NCI-H446 (cell line): Measurements from ENCODE around the gene NECTIN4.
"Not testable (repeated sequence)": the region's sequence is repeated elsewhere in the genome, so short reads cannot be mapped to it uniquely, and the experiment has no call there.

Experiments used
- DNase-seq, 2 experiments: peaks; one replicate each; lab custom pipeline; 2025; lab: John Stamatoyannopoulos, UW

Gene NECTIN4

GRCh38 chr1:161054232-161054631, 35.1 kb downstream of the NECTIN4 start:
- DNase-seq = no peak

GRCh38 chr1:161052899-161053298, 36.5 kb downstream of the NECTIN4 start:
- no peak for DNase-seq

GRCh38 chr1:161051219-161051618, 38.1 kb downstream of the NECTIN4 start:
- DNase-seq = no peak

GRCh38 chr1:161048949-161049722, 40.2 kb downstream of the NECTIN4 start:
- no peak for DNase-seq

GRCh38 chr1:161047436-161048420, 41.6 kb downstream of the NECTIN4 start:
- DNase-seq = no peak

GRCh38 chr1:161046605-161047228, 42.6 kb downstream of the NECTIN4 start:
- no peak for DNase-seq

- DNase-seq = peak; percentile 95
Observed at GRCh38 chr1:161045736-161046604, 43.4 kb downstream of the NECTIN4 start, which contains the start of gene USF1. TSS of gene USF1 (minus strand) at chr1:161045977. CDS start at chr1:161043275, 2,702 bp downstream.

- peak; percentile 19 to 44 for DNase-seq
Observed at GRCh38 chr1:161044908-161045735, 44.2 kb downstream of the NECTIN4 start.

- no peak for DNase-seq
Observed at GRCh38 chr1:161044535-161044907, 44.8 kb downstream of the NECTIN4 start.

- DNase-seq = no peak
Observed at GRCh38 chr1:161039546-161039945, 49.8 kb downstream of the NECTIN4 start.

GRCh38 chr1:161039154-161039545, 50.2 kb downstream of the NECTIN4 start:
- no peak for DNase-seq

- peak in 1 of 2 experiments; percentile 68 for DNase-seq
Observed at GRCh38 chr1:161038523-161039153, 50.7 kb downstream of the NECTIN4 start, which contains the start of gene TSTD1. TSS of gene TSTD1 (minus strand) at chr1:161038964. CDS start at chr1:161038889, 75 bp downstream.

- no peak for DNase-seq
Observed at GRCh38 chr1:161037661-161038522, 51.5 kb downstream of the NECTIN4 start.

GRCh38 chr1:161033751-161034150, 55.6 kb downstream of the NECTIN4 start:
- DNase-seq = no peak

- DNase-seq = no peak
Observed at GRCh38 chr1:161032409-161032808, 56.9 kb downstream of the NECTIN4 start.

GRCh38 chr1:161031874-161032273, 57.5 kb downstream of the NECTIN4 start:
- DNase-seq = no peak

GRCh38 chr1:161029466-161029865, 59.9 kb downstream of the NECTIN4 start:
- DNase-seq = not testable (repeated sequence)

GRCh38 chr1:161026954-161027353, 62.4 kb downstream of the NECTIN4 start:
- DNase-seq = not testable (repeated sequence)

GRCh38 chr1:161022432-161022831, 66.9 kb downstream of the NECTIN4 start:
- DNase-seq = not testable (repeated sequence)
